ENCODE data around the gene LRP1B.

Gene LRP1B

DNA sequence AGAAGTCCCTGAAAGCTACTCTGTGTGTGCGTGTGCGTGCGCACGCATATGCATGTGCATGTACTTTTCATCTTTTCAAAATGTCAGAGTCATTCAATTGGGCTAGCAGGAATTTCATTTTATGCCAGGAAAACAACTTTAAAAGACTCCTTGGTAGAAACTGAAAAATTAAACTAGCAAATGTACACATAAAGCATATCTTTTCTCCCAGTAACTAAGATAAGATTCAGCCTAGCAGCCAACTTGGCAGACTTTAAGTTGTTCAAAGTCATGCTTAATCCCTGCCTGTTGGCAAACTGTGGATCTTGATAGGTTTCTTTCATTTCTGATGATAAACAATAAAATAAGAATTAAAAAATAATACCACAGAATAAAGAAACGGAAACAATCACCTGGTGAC, 1129.1 kb downstream of the LRP1B start:
- no peaks in the 10 kb centered on the region for H3K79me2 ChIP-seq (ENCODE audit: insufficient read depth, low read depth)
- no peak overlapping the region for H3K4me3 ChIP-seq (IDR thresholded peaks at IDR 0.05; ENCODE audit: insufficient read depth, low read depth, low read length)
- TF ChIP-seq, protein P1, sequence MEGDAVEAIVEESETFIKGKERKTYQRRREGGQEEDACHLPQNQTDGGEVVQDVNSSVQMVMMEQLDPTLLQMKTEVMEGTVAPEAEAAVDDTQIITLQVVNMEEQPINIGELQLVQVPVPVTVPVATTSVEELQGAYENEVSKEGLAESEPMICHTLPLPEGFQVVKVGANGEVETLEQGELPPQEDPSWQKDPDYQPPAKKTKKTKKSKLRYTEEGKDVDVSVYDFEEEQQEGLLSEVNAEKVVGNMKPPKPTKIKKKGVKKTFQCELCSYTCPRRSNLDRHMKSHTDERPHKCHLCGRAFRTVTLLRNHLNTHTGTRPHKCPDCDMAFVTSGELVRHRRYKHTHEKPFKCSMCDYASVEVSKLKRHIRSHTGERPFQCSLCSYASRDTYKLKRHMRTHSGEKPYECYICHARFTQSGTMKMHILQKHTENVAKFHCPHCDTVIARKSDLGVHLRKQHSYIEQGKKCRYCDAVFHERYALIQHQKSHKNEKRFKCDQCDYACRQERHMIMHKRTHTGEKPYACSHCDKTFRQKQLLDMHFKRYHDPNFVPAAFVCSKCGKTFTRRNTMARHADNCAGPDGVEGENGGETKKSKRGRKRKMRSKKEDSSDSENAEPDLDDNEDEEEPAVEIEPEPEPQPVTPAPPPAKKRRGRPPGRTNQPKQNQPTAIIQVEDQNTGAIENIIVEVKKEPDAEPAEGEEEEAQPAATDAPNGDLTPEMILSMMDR (conservative IDR thresholded peaks at IDR 0.05; ENCODE audit: low read depth, low read length), result no peak
- no peak overlapping the region for H3K9ac ChIP-seq
- H2AFZ ChIP-seq (ENCODE audit: low read depth), result no peak overlapping the region
- no peaks in the 10 kb centered on the region for H3K27me3 ChIP-seq (ENCODE audit: insufficient read depth, low read depth)
- H3K27ac ChIP-seq, result no peak overlapping the region
- no peak overlapping the region for H3K4me2 ChIP-seq
- no peaks in the 10 kb centered on the region for H3K36me3 ChIP-seq (ENCODE audit: insufficient read depth)
- no peaks in the 10 kb centered on the region for H3K4me1 ChIP-seq (ENCODE audit: low read depth, poor library complexity, severe bottlenecking)
- H4K20me1 ChIP-seq (ENCODE audit: insufficient read depth), result no peaks in the 10 kb centered on the region

DNA sequence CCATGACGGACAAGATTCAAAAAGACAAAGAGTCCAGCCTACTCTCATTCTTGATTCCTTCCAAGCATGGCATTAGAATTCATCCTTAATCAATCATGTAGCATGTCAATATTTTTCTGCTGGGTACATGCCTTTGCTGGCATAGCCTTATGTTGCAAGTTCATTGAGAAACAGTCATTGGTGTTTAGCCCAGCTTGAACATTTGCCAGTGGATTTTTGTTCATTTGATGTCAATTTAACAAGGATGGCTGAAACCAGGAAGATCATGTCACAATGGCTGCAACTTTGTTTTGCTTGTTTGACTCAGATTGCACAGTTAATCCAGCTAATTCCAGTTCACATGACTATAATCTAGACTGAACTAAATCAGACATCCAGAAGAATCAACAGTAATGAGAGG, 1132.2 kb downstream of the LRP1B start:
- Histone ChIP-seq H3K27ac (no peak overlapping the region), H4K20me1 (ENCODE audit: insufficient read depth) (no peaks in the 10 kb centered on the region), H3K9ac (no peak overlapping the region), H3K27me3 (ENCODE audit: insufficient read depth, low read depth) (no peaks in the 10 kb centered on the region), H3K79me2 (ENCODE audit: insufficient read depth, low read depth) (no peaks in the 10 kb centered on the region), H3K36me3 (ENCODE audit: insufficient read depth) (no peaks in the 10 kb centered on the region), H3K4me1 (ENCODE audit: low read depth, poor library complexity, severe bottlenecking) (no peaks in the 10 kb centered on the region), H2AFZ (ENCODE audit: low read depth) (no peak overlapping the region), H3K4me3 (IDR thresholded peaks at IDR 0.05; ENCODE audit: insufficient read depth, low read depth, low read length) (no peak overlapping the region), H3K4me2 (no peak overlapping the region)
- TF ChIP-seq, protein P1 (conservative IDR thresholded peaks at IDR 0.05; ENCODE audit: low read depth, low read length), result no peak

GRCh38 chr2:140998017-140998416, 1132.8 kb downstream of the LRP1B start:
- Histone ChIP-seq H3K27me3 (ENCODE audit: insufficient read depth, low read depth) (no peaks in the 10 kb centered on the region), H3K4me3 (IDR thresholded peaks at IDR 0.05; ENCODE audit: insufficient read depth, low read depth, low read length) (no peak overlapping the region), H3K79me2 (ENCODE audit: insufficient read depth, low read depth) (no peaks in the 10 kb centered on the region), H3K27ac (no peak overlapping the region), H4K20me1 (ENCODE audit: insufficient read depth) (no peaks in the 10 kb centered on the region), H3K4me1 (ENCODE audit: low read depth, poor library complexity, severe bottlenecking) (no peaks in the 10 kb centered on the region), H2AFZ (ENCODE audit: low read depth) (no peak overlapping the region), H3K36me3 (ENCODE audit: insufficient read depth) (no peaks in the 10 kb centered on the region), H3K4me2 (no peak overlapping the region), H3K9ac (no peak overlapping the region)
- TF ChIP-seq, protein P1 (conservative IDR thresholded peaks at IDR 0.05; ENCODE audit: low read depth, low read length), result no peak

GRCh38 chr2:140994856-140995255, 1136.0 kb downstream of the LRP1B start:
- H3K36me3 ChIP-seq (ENCODE audit: insufficient read depth), result no peaks in the 10 kb centered on the region
- TF ChIP-seq, protein P1 (conservative IDR thresholded peaks at IDR 0.05; ENCODE audit: low read depth, low read length), result no peak
- no peaks in the 10 kb centered on the region for H4K20me1 ChIP-seq (ENCODE audit: insufficient read depth)
- H3K4me2 ChIP-seq, result no peak overlapping the region
- H2AFZ ChIP-seq (ENCODE audit: low read depth), result no peak overlapping the region
- no peaks in the 10 kb centered on the region for H3K4me1 ChIP-seq (ENCODE audit: low read depth, poor library complexity, severe bottlenecking)
- H3K79me2 ChIP-seq (ENCODE audit: insufficient read depth, low read depth), result no peaks in the 10 kb centered on the region
- no peaks in the 10 kb centered on the region for H3K27me3 ChIP-seq (ENCODE audit: insufficient read depth, low read depth)
- H3K9ac ChIP-seq, result no peak overlapping the region
- no peak overlapping the region for H3K4me3 ChIP-seq (IDR thresholded peaks at IDR 0.05; ENCODE audit: insufficient read depth, low read depth, low read length)
- no peak overlapping the region for H3K27ac ChIP-seq

Measured in KMS-11 (cell line).